HepG2 (cell line): Measurements from ENCODE around the gene SH2D7. TPM values are rescaled to one million over a fixed set of nuclear protein-coding genes. Genes with fewer than 3 reads are reported as not detected.

Experiments
- ATAC-seq: fragments of 200-7000 bp; cut with Tn5 transposase; 3 replicates; pipeline ENCODE4 v1.9.1; 2020; ENCODE audit warnings: mild to moderate bottlenecking, moderate library complexity
- BruUV-seq: library from RNA; stranded (reverse); fragments of 400-500 nt; replicated peaks from 2 replicates; lab custom pipeline; 2021; lab: Mats Ljungman, UMichigan
- CTCF ChIA-PET: fragments of 300-600 bp; formaldehyde crosslinking; extraction: SDS; loops from one replicate; lab custom pipeline; 2021; ENCODE audit warnings: low total read pairs, inconsistent platforms, low intra/inter-chr PET ratio; lab: Yijun Ruan, JAX
- POLR2A ChIA-PET: fragments of 350-600 bp; sonication (Branson Sonifier 250); formaldehyde crosslinking; loops from one replicate; lab custom pipeline; 2020; ENCODE audit warnings: antibody characterized with exemption, inconsistent platforms; lab: Yijun Ruan, JAX
- DNase-seq: peaks from one replicate; pipeline ENCODE4 v3.0.0-alpha.2; 2015; ENCODE audit warnings: low spot score
- FAIRE-seq: peaks from 3 replicates; lab custom pipeline; 2011; peaks lifted over from hg19 to GRCh38; lab: Jason Lieb, UNC
- H2AFZ ChIP-seq: one replicate; pipeline ENCODE4 v1.6.1; 2011; ENCODE audit warnings: low read length, inconsistent platforms
- H3K27ac ChIP-seq: fragments of 300-600 bp; 3 replicates; pipeline ENCODE4 v1.8.0; 2011; ENCODE audit warnings: mixed run types, mild to moderate bottlenecking, mixed read lengths, low read length, inconsistent platforms; ENCODE audit not compliant: insufficient read depth; ENCODE audit errors: extremely low read length
- H3K27me3 ChIP-seq, 2 experiments: fragments of 200-600 bp in 1 of 2; 2 replicates in 1 of 2; 3 replicates in 1 of 2; pipeline versions ENCODE4 v1.6.0 to v1.8.0; 2011; ENCODE audit warnings: low read length in 2 of 2, mild to moderate bottlenecking in 2 of 2, moderate library complexity in 2 of 2, inconsistent platforms in 1 of 2; ENCODE audit not compliant: insufficient read depth in 2 of 2, control insufficient read depth in 1 of 2
- H3K36me3 ChIP-seq, 2 experiments: fragments of 200-600 bp in 1 of 2; replicated peaks in 1 of 2; 2 replicates in 1 of 2; 3 replicates in 1 of 2; pipeline versions ENCODE4 v1.5.1 to v1.8.0; 2011; ENCODE audit warnings: low read length in 2 of 2, inconsistent platforms in 1 of 2; ENCODE audit not compliant: insufficient read depth in 2 of 2, control insufficient read depth in 1 of 2
- H3K4me1 ChIP-seq: 2 replicates; pipeline ENCODE4 v1.5.1; 2012; ENCODE audit warnings: low read length, inconsistent platforms; ENCODE audit not compliant: insufficient read depth
- H3K4me2 ChIP-seq: 2 replicates; pipeline ENCODE4 v1.6.0; 2011; ENCODE audit warnings: low read depth, low read length, inconsistent platforms
- H3K4me3 ChIP-seq, 3 experiments: fragments of 200-600 bp in 1 of 3; sonication (generic), shearing (Covaris generic) in 1 of 3; replicated peaks in 1 of 3; 2 replicates each; pipeline ENCODE4 v1.5.1; 2011 to 2016; ENCODE audit warnings: low read length in 3 of 3, inconsistent platforms in 2 of 3, low read depth in 2 of 3, mild to moderate bottlenecking in 2 of 3, control low read depth in 1 of 3, mixed read lengths in 1 of 3; ENCODE audit not compliant: insufficient read depth in 1 of 3
- H3K79me2 ChIP-seq: one replicate; pipeline ENCODE4 v1.6.1; 2011; ENCODE audit warnings: low read length, inconsistent platforms; ENCODE audit not compliant: insufficient read depth
- H3K9ac ChIP-seq: 2 replicates; pipeline ENCODE4 v1.6.0; 2011; ENCODE audit warnings: mild to moderate bottlenecking, low read depth, low read length, inconsistent platforms; ENCODE audit not compliant: insufficient read depth
- H3K9me3 ChIP-seq: 2 replicates; pipeline ENCODE4 v1.5.1; 2012; ENCODE audit warnings: mild to moderate bottlenecking, low read length
- H4K20me1 ChIP-seq: 2 replicates; pipeline ENCODE4 v1.6.0; 2011; ENCODE audit warnings: inconsistent platforms, mild to moderate bottlenecking, low read length, moderate library complexity; ENCODE audit not compliant: insufficient read depth
- AGO2 ChIP-seq: fragments of 200-400 bp; formaldehyde crosslinking; optimal IDR thresholded peaks from 2 replicates; pipeline ENCODE3; 2017; ENCODE audit warnings: mild to moderate bottlenecking, low read depth, low read length, moderate library complexity
- POLR2A ChIP-seq, 2 experiments: IDR thresholded peaks; 2 replicates each; pipeline ENCODE4 v1.6.1; 2011; ENCODE audit warnings: low read depth in 2 of 2, low read length in 2 of 2, mild to moderate bottlenecking in 1 of 2, moderate library complexity in 1 of 2; ENCODE audit not compliant: insufficient read depth in 1 of 2
- RARG ChIP-seq: sonication (generic); formaldehyde crosslinking; IDR thresholded peaks from 2 replicates; pipeline ENCODE4 v1.4.0; 2020; ENCODE audit warnings: low read depth, mild to moderate bottlenecking, missing genetic modification reagents
- SALL1 ChIP-seq: sonication (generic); formaldehyde crosslinking; IDR thresholded peaks from 2 replicates; pipeline ENCODE4 v1.8.0; 2022; ENCODE audit warnings: mild to moderate bottlenecking, missing genetic modification reagents
- THAP11 ChIP-seq: IDR thresholded peaks from 2 replicates; pipeline ENCODE4 v1.6.1; 2016; ENCODE audit warnings: missing biosample characterization, missing genetic modification reagents
- ZBTB8A ChIP-seq: sonication (generic); formaldehyde crosslinking; IDR thresholded peaks from 2 replicates; pipeline ENCODE4 v1.4.0; 2020; ENCODE audit warnings: mild to moderate bottlenecking, low read depth, missing genetic modification reagents, borderline replicate concordance
- ZFP41 ChIP-seq: sonication (generic); formaldehyde crosslinking; IDR thresholded peaks from 2 replicates; pipeline ENCODE4 v1.4.0; 2020; ENCODE audit warnings: mild to moderate bottlenecking, missing genetic modification reagents, borderline replicate concordance
- ZNF460 ChIP-seq: sonication (generic); formaldehyde crosslinking; IDR thresholded peaks from 2 replicates; pipeline ENCODE4 v1.5.1; 2020; ENCODE audit warnings: missing genetic modification reagents, mild to moderate bottlenecking, borderline replicate concordance
- ZNF543 ChIP-seq: sonication (generic); formaldehyde crosslinking; IDR thresholded peaks from 2 replicates; pipeline ENCODE4 v1.4.0; 2020; ENCODE audit warnings: mild to moderate bottlenecking, missing genetic modification reagents
- ZNF547 ChIP-seq: sonication (generic); formaldehyde crosslinking; IDR thresholded peaks from 2 replicates; pipeline ENCODE4 v1.5.1; 2020; ENCODE audit warnings: mild to moderate bottlenecking, missing genetic modification reagents
- ZSCAN22 ChIP-seq: sonication (generic); formaldehyde crosslinking; IDR thresholded peaks from 2 replicates; pipeline ENCODE4 v1.4.0; 2020; ENCODE audit warnings: mild to moderate bottlenecking, missing genetic modification reagents
- WGBS: methylation state at CpG from one replicate; pipeline ENCODE4 v1.1.6; 2017; ENCODE audit warnings: low lambda C conversion rate; 5-methylcytosine and 5-hydroxymethylcytosine counted together
- in situ Hi-C: cut with HindIII; loops from 2 replicates; pipeline ENCODE4 v1.10.0; 2017; ENCODE audit warnings: low pct_unique_long_range_greater_than_20kb; ENCODE audit not compliant: extremely low pct_ligation_motif_present
- intact Hi-C: fragments of 100-400 bp; cut with micrococcal nuclease; formaldehyde crosslinking; loops from one replicate; pipeline ENCODE4 v1.10.0; 2022; ENCODE audit not compliant: unreplicated experiment
- polyA plus RNA-seq, 8 experiments: library from polyadenylated mRNA; depleted of rRNA in 3 of 8; stranded (reverse) in 7 of 8; unstranded in 1 of 8; fragments of >200 nt; fragmentation: Illumina TruSeq in 4 of 8; extraction: Trizol in 4 of 8; gene quantifications; 2 replicates each; pipeline versions ENCODE4 v1.2.1 to v1.2.3, GENCODE V29; 2011 to 2016; ENCODE audit warnings: low read depth in 4 of 8, missing spikeins in 1 of 8, mixed read lengths in 1 of 8; ENCODE audit not compliant: insufficient read depth in 1 of 8
- total RNA-seq, 5 experiments: library from RNA; depleted of rRNA; stranded (reverse); fragments of >200 nt; fragmentation: Illumina TruSeq; extraction: Trizol; gene quantifications; 2 replicates each; pipeline ENCODE4 v1.2.3, GENCODE V29; 2016; ENCODE audit warnings: low read depth in 1 of 5
- TF ChIP-seq, protein P1 (sequence below): IDR thresholded peaks from 2 replicates; pipeline ENCODE4 v1.6.1; 2016; ENCODE audit warnings: low read depth, borderline replicate concordance
- TF ChIP-seq, protein P2 (sequence below): sonication (generic); formaldehyde crosslinking; IDR thresholded peaks from 2 replicates; pipeline ENCODE4; 2020; ENCODE audit warnings: missing genetic modification reagents, mild to moderate bottlenecking, borderline replicate concordance
- TF ChIP-seq, protein P3 (sequence below): sonication (generic); formaldehyde crosslinking; IDR thresholded peaks from 2 replicates; pipeline ENCODE4 v1.9.0; 2021; ENCODE audit warnings: missing genetic modification reagents, mild to moderate bottlenecking, borderline replicate concordance
- TF ChIP-seq, protein P4 (sequence below): sonication (generic); formaldehyde crosslinking; IDR thresholded peaks from 2 replicates; pipeline ENCODE4 v1.8.0; 2022; ENCODE audit warnings: mild to moderate bottlenecking, missing genetic modification reagents

The SH2D7 gene
- total and polyA plus RNA-seq, 2 of the 13 experiments (the other 11 are each of a cell fraction or from before 2014, with no cell fraction given) = not detected

DNA sequence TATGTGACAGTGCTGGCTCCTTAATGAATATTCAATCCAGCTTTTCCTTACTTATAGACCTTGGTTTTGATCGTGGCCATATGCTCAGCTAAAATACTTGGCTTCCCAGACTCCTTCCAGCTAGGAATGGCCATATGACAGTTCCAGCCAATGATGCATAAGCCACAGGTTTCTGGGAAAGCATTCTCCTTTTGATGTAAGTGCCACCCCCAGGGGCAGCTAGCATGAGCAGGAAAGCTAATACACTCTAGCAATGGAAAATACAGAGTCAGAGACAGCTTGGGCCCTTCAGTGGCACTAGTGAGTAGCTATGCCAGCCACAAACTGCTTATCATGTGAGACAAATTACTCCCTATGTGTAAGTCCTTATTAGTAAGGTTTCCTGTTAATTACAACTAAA lies 41.5 kb upstream of the SH2D7 start:
- FAIRE-seq (no peak), ATAC-seq (no peak), DNase-seq (no peak)
- peaks cover 7% of the 10 kb centered on the region for H3K79me2 ChIP-seq
- in situ Hi-C loops = no loop called here
- no peak overlapping the region for H3K4me2 ChIP-seq
- H3K27ac ChIP-seq = no peak overlapping the region
- no peaks in the 10 kb centered on the region for H3K27me3 ChIP-seq
- H3K36me3 ChIP-seq = peaks cover 3 to 10% of the 10 kb centered on the region in 2 experiments; a peak in 3 of 5 replicates
- BruUV-seq = no TSS peak
- no peaks in the 10 kb centered on the region for H3K9me3 ChIP-seq
- POLR2A ChIA-PET = no interaction called here
- peaks cover 3% of the 10 kb centered on the region; the same call in 1 of the 2 replicates for H4K20me1 ChIP-seq
- H3K4me3 ChIP-seq = no peak overlapping the region
- H2AFZ ChIP-seq = no peak overlapping the region
- no peak for TF ChIP-seq ZNF543
- no peak for TF ChIP-seq AGO2
- TF ChIP-seq ZSCAN22 (CRISPR knock-in tag) = no peak
- TF ChIP-seq, protein P1, sequence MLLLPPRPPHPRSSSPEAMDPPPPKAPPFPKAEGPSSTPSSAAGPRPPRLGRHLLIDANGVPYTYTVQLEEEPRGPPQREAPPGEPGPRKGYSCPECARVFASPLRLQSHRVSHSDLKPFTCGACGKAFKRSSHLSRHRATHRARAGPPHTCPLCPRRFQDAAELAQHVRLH = no peak
- TF ChIP-seq ZBTB8A (CRISPR knock-in tag) = no peak
- TF ChIP-seq, protein P2, sequence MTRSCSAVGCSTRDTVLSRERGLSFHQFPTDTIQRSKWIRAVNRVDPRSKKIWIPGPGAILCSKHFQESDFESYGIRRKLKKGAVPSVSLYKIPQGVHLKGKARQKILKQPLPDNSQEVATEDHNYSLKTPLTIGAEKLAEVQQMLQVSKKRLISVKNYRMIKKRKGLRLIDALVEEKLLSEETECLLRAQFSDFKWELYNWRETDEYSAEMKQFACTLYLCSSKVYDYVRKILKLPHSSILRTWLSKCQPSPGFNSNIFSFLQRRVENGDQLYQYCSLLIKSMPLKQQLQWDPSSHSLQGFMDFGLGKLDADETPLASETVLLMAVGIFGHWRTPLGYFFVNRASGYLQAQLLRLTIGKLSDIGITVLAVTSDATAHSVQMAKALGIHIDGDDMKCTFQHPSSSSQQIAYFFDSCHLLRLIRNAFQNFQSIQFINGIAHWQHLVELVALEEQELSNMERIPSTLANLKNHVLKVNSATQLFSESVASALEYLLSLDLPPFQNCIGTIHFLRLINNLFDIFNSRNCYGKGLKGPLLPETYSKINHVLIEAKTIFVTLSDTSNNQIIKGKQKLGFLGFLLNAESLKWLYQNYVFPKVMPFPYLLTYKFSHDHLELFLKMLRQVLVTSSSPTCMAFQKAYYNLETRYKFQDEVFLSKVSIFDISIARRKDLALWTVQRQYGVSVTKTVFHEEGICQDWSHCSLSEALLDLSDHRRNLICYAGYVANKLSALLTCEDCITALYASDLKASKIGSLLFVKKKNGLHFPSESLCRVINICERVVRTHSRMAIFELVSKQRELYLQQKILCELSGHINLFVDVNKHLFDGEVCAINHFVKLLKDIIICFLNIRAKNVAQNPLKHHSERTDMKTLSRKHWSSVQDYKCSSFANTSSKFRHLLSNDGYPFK (CRISPR knock-in tag) = no peak
- TF ChIP-seq, protein P3, sequence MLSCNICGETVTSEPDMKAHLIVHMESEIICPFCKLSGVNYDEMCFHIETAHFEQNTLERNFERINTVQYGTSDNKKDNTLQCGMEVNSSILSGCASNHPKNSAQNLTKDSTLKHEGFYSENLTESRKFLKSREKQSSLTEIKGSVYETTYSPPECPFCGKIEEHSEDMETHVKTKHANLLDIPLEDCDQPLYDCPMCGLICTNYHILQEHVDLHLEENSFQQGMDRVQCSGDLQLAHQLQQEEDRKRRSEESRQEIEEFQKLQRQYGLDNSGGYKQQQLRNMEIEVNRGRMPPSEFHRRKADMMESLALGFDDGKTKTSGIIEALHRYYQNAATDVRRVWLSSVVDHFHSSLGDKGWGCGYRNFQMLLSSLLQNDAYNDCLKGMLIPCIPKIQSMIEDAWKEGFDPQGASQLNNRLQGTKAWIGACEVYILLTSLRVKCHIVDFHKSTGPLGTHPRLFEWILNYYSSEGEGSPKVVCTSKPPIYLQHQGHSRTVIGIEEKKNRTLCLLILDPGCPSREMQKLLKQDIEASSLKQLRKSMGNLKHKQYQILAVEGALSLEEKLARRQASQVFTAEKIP (CRISPR knock-in tag) = no peak
- TF ChIP-seq ZNF547 = no peak
- no peak for TF ChIP-seq SALL1 (CRISPR knock-in tag)
- TF ChIP-seq POLR2A (IDR thresholded peaks at IDR 0.05; ENCODE audit: insufficient read depth in 1 of 2, low read depth in 2 of 2, low read length in 2 of 2) = no peak
- no peak for TF ChIP-seq ZFP41 (CRISPR knock-in tag)
- TF ChIP-seq ZNF460 (CRISPR knock-in tag) = no peak
- no peak for TF ChIP-seq THAP11
- TF ChIP-seq RARG (CRISPR knock-in tag) = no peak
- TF ChIP-seq, protein P4, sequence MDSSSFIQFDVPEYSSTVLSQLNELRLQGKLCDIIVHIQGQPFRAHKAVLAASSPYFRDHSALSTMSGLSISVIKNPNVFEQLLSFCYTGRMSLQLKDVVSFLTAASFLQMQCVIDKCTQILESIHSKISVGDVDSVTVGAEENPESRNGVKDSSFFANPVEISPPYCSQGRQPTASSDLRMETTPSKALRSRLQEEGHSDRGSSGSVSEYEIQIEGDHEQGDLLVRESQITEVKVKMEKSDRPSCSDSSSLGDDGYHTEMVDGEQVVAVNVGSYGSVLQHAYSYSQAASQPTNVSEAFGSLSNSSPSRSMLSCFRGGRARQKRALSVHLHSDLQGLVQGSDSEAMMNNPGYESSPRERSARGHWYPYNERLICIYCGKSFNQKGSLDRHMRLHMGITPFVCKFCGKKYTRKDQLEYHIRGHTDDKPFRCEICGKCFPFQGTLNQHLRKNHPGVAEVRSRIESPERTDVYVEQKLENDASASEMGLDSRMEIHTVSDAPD (CRISPR knock-in tag) = no peak
- 100% methylated on average over 1 of the region's 1 CpG for WGBS
- intact Hi-C loops = no loop called here
- no peak overlapping the region for H3K9ac ChIP-seq
- CTCF ChIA-PET = no interaction called here
- H3K4me1 ChIP-seq = peaks cover 40% of the 10 kb centered on the region
